C4-2B (cell line): ENCODE data around the gene MYL7.
"Not testable (repeated sequence)": the region's sequence is repeated elsewhere in the genome, so short reads cannot be mapped to it uniquely, and the experiment has no call there.

Experiments
- H3K27ac ChIP-seq: fragments of 450-650 bp; 2 replicates; pipeline ENCODE4 v1.5.1; 2017
- CTCF ChIP-seq: fragments of 450-650 bp; conservative IDR thresholded peaks from 2 replicates; pipeline ENCODE4 v1.5.1; 2017; ENCODE audit warnings: mild to moderate bottlenecking
- ZFX ChIP-seq: fragments of 450-650 bp; IDR thresholded peaks from 2 replicates; pipeline ENCODE4 v1.6.1; 2017

MYL7 gene

GRCh38 chr7:44132039-44132438 lies 9.1 kb downstream of the MYL7 start:
- TF ChIP-seq ZFX (no peak), CTCF (no peak)
- H3K27ac ChIP-seq, result no peak overlapping the region

- no peak overlapping the region for H3K27ac ChIP-seq
- TF ChIP-seq ZFX (no peak), CTCF (no peak; the same call in 1 of the 2 replicates)
Measured at GRCh38 chr7:44131173-44132029, 9.7 kb downstream of the MYL7 start.

GRCh38 chr7:44128721-44129582 lies 12.2 kb downstream of the MYL7 start:
- no peak overlapping the region for H3K27ac ChIP-seq
- TF ChIP-seq ZFX (no peak), CTCF (no peak)

- TF ChIP-seq ZFX (no peak), CTCF (no peak)
- H3K27ac ChIP-seq, result no peak overlapping the region
Measured at GRCh38 chr7:44127161-44127560, 14.0 kb downstream of the MYL7 start.

GRCh38 chr7:44126574-44126973 lies 14.6 kb downstream of the MYL7 start:
- not testable (repeated sequence) for H3K27ac ChIP-seq

- no peak overlapping the region for H3K27ac ChIP-seq
- no peak for TF ChIP-seq ZFX
- no peak for TF ChIP-seq CTCF
Measured at GRCh38 chr7:44124822-44125202, 16.3 kb downstream of the MYL7 start.

GRCh38 chr7:44123190-44124003 lies 17.7 kb downstream of the MYL7 start, which contains the start of gene POLD2:
TSS of gene POLD2 (minus strand) at chr7:44123548. CDS start at chr7:44122053, 1,495 bp downstream.
- TF ChIP-seq CTCF, result no peak
- TF ChIP-seq ZFX, result peak; percentile 91
- peak within 1 kb of the TSS; percentile 86 for H3K27ac ChIP-seq
